Cardiac muscle cell (in vitro differentiated cells and primary cell): ENCODE results near the gene TSPAN5. TPM values are rescaled to one million over a fixed set of nuclear protein-coding genes. Genes with fewer than 3 reads are reported as not detected.

ENCODE experiments used
- DNase-seq, 2 donors: peaks; one replicate each; pipeline versions ENCODE4 v3.0.0 to v3.0.0-alpha.2; 2010 to 2017; ENCODE audit warnings: low read depth in 1 of 2, low spot score in 1 of 2
- H3K27ac ChIP-seq: fragments of 200-600 bp; sonication (generic); 2 replicates; pipeline ENCODE4 v1.5.1; 2016
- H3K27me3 ChIP-seq: fragments of 200-600 bp; sonication (generic); 2 replicates; pipeline ENCODE4 v1.6.0; 2016; ENCODE audit warnings: control low read depth
- H3K36me3 ChIP-seq: fragments of 200-600 bp; sonication (generic); 2 replicates; pipeline ENCODE4 v1.5.1; 2016; ENCODE audit warnings: control low read depth
- H3K4me1 ChIP-seq: fragments of 200-600 bp; sonication (generic); 2 replicates; pipeline ENCODE4 v1.8.1; 2017; ENCODE audit warnings: low read depth, mild to moderate bottlenecking, mixed run types
- H3K4me3 ChIP-seq: fragments of 200-600 bp; sonication (generic); 2 replicates; pipeline ENCODE4 v1.5.1; 2016; ENCODE audit warnings: mild to moderate bottlenecking
- H3K9me3 ChIP-seq: fragments of 200-600 bp; sonication (generic); 2 replicates; pipeline ENCODE4 v1.5.1; 2017; ENCODE audit warnings: low read depth, mild to moderate bottlenecking, control low read depth
- polyA plus RNA-seq: library from polyadenylated mRNA; unstranded; fragments of >200 nt; fragmentation: Nextera tagmentation; extraction: Ambion mirVana; gene quantifications from 2 replicates; pipeline ENCODE4 v1.2.1, GENCODE V29; 2016
- total RNA-seq: library from RNA; depleted of rRNA; stranded (reverse); fragments of >200 nt; gene quantifications from 2 replicates; pipeline ENCODE4 v1.2.3, GENCODE V29; 2016
- TF ChIP-seq, protein P1 (sequence below): IDR thresholded peaks from 2 replicates; pipeline ENCODE4 v1.5.1; 2012; ENCODE audit warnings: low read depth, mild to moderate bottlenecking, low read length

The TSPAN5 gene
- total and polyA plus RNA-seq, 2 experiments from 2014 or later, result 26.9 to 39.8 TPM

DNA sequence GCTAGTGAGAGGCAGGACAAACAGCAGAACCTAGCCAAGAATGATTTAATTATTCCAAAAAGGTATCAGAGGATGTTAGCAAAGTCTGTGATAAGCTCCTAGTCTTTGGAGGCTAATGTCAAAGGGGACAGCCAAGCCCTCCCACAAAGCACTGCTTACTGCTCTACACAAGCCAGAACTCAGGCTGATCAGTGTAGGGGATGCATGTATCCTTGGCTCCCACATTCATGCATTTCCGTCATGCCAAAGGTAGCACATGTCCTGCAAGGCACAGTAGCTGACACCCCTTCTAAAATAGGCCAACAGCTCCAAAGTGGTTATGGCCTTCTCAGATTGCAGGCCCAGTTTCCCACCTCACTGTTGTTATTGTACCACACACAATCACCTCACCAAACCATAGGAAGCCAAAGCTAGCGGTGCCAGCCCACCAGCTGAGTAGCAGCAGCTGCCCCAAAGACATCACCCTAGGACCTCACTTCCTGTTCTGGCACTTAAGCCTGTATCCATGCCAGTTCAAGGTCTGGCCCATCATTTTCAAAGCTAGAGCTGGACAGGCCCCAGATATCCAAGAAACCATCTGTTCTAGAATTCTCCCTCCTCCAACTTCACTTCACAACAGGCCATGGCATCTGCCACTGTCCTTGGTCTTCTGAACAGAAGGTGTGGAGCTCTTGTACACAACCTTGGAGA, 40.9 kb downstream of the TSPAN5 start:
- Histone ChIP-seq H3K36me3 (no peaks in the 10 kb centered on the region), H3K27ac (no peak overlapping the region), H3K4me3 (no peak overlapping the region), H3K27me3 (no peaks in the 10 kb centered on the region), H3K4me1 (peaks cover 15% of the 10 kb centered on the region), H3K9me3 (no peaks in the 10 kb centered on the region)
- DNase-seq, result peak in 1 of 2 donors; percentile 20
- TF ChIP-seq, protein P1, sequence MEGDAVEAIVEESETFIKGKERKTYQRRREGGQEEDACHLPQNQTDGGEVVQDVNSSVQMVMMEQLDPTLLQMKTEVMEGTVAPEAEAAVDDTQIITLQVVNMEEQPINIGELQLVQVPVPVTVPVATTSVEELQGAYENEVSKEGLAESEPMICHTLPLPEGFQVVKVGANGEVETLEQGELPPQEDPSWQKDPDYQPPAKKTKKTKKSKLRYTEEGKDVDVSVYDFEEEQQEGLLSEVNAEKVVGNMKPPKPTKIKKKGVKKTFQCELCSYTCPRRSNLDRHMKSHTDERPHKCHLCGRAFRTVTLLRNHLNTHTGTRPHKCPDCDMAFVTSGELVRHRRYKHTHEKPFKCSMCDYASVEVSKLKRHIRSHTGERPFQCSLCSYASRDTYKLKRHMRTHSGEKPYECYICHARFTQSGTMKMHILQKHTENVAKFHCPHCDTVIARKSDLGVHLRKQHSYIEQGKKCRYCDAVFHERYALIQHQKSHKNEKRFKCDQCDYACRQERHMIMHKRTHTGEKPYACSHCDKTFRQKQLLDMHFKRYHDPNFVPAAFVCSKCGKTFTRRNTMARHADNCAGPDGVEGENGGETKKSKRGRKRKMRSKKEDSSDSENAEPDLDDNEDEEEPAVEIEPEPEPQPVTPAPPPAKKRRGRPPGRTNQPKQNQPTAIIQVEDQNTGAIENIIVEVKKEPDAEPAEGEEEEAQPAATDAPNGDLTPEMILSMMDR, result no peak

DNA sequence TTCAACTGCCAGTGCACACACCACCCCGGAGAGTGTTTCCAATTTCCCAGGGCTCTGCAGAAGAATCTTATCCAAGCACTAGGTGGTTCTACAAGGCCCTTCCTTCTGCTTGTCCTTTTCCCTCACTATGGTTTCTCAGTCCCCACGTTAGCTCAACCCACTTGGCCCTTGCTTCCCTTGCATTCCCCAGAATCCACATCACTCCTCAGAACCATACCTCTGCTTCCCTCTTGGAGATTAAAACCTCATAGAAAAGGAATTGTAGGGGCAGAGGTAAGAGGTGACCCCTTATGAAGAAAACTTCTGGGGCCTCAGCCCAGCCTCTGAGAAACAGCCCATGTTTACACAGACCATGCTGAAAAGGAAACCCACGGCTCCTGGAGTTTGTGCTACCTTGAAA, 42.4 kb downstream of the TSPAN5 start:
- Histone ChIP-seq H3K27me3 (no peaks in the 10 kb centered on the region), H3K27ac (no peak overlapping the region), H3K36me3 (no peaks in the 10 kb centered on the region), H3K4me1 (peaks cover 23% of the 10 kb centered on the region), H3K9me3 (no peaks in the 10 kb centered on the region), H3K4me3 (no peak overlapping the region)
- DNase-seq, result no peak
- TF ChIP-seq, protein P1, result no peak

DNA sequence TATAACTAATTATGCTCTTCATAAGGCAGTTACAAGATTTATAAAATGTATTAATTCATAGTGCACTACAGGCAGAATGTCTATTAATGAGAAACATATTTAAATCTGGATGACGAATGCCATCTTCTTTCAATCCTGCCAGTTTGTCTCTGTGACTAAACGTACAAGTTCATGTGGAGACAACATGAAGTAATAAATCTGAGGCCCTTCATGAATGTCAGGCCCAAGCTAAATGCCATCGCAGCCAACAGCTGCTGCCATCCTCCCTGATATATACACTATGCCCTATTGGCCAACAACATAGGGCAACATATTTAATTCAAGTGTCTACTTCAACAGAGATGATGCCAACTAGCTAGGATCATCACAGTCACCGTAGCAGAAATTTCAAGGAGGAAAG, 43.7 kb downstream of the TSPAN5 start:
- DNase-seq, result no peak
- no peak overlapping the region for H3K27ac ChIP-seq
- no peaks in the 10 kb centered on the region for H3K27me3 ChIP-seq
- TF ChIP-seq, protein P1, result no peak
- no peak overlapping the region for H3K4me3 ChIP-seq
- H3K4me1 ChIP-seq, result peaks cover 23% of the 10 kb centered on the region
- no peaks in the 10 kb centered on the region for H3K9me3 ChIP-seq
- H3K36me3 ChIP-seq, result no peaks in the 10 kb centered on the region

DNA sequence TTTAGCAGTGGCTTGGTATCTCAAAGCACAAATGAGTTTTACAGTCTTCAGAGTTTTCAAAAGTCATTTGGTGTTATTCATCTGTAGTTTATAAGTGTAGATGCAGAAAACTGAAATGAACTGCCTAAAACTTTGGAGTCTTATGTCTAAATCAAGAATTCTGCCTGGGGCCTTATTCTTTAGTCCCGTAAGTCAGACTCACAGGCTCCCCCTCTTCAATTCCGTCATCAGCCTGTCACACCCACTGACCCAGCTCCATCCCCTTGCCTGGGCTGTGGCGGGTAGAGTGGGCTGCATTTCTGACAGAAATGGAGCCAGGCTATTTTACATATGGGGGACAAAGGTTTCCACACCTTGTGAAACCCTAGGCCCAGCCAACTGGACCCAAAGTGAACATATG, 44.3 kb downstream of the TSPAN5 start:
- Histone ChIP-seq H3K27ac (no peak overlapping the region), H3K4me1 (peaks cover 23% of the 10 kb centered on the region)

DNA sequence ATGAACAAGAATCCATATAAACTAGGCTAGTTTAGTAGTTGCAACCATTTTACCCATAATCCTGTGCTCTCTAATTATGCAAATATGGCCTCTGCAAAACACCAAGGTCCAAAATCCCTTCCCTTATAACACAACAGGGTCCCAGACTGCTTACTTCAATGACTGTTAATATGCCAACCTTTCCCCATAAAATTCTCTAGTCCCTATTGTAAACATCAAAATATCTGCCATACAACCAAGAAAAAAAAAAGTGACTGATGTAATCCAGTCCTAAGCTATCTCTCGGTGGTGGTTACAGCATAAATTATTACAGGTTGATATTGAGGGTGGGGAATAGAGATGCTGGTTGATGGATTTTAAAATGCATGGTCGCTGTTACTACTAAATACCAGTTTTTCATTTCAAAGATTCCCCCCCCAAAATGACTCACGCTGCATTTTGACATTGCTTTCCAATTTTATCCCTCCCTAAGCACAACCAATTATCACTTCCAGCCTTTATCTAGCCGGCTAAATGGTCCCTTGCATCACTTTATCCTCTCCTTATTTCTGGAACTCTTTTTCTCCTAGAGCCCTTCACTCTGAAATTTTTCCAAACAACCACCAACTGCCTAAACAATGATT, 44.8 kb downstream of the TSPAN5 start:
- TF ChIP-seq, protein P1, result no peak
- no peaks in the 10 kb centered on the region for H3K27me3 ChIP-seq
- no peaks in the 10 kb centered on the region for H3K36me3 ChIP-seq
- H3K4me3 ChIP-seq, result no peak overlapping the region
- no peak overlapping the region for H3K27ac ChIP-seq
- no peaks in the 10 kb centered on the region for H3K9me3 ChIP-seq
- H3K4me1 ChIP-seq, result peaks cover 24% of the 10 kb centered on the region
- peak in 1 of 2 donors; percentile 50 for DNase-seq

More for the DNA sequence above, 44.3 kb downstream of the TSPAN5 start:
- Histone ChIP-seq H3K9me3 (no peaks in the 10 kb centered on the region), H3K4me3 (no peak overlapping the region), H3K27me3 (no peaks in the 10 kb centered on the region), H3K36me3 (no peaks in the 10 kb centered on the region)
- TF ChIP-seq, protein P1, result no peak
- peak in 1 of 2 donors; percentile 10 for DNase-seq
